Activated T-helper 1 cell treated with anti-CD3 and anti-CD28 coated beads, Interleukin-12 subunit alpha, Interleukin-12 subunit beta, Interleukin-2, Interleukin-4 antibody, amounts not matched to agents 30 ng/mL and 10 ng/mL and 1 ng/mL, durations not matched to agents 14 hours and 24 hours and 36 hours (primary cell): ENCODE data around the gene EXOC6B. TPM values are rescaled to one million over a fixed set of nuclear protein-coding genes. Genes with fewer than 3 reads are reported as not detected.
"Not testable (repeated sequence)": the region's sequence is repeated elsewhere in the genome, so short reads cannot be mapped to it uniquely, and the experiment has no call there.

ENCODE experiments used
- DNase-seq: peaks from one replicate; pipeline ENCODE4 v3.0.0; 2021; ENCODE audit warnings: low spot score
- H3K27ac Mint-ChIP-seq: one replicate; pipeline ENCODE4 v1.8.0; 2021; ENCODE audit warnings: mild to moderate bottlenecking, mixed read lengths
- H3K27me3 Mint-ChIP-seq: one replicate; pipeline ENCODE4 v1.8.0; 2022; ENCODE audit warnings: mild to moderate bottlenecking, moderate library complexity, mixed read lengths; ENCODE audit not compliant: insufficient read depth
- H3K36me3 Mint-ChIP-seq: one replicate; pipeline ENCODE4 v1.8.0; 2021; ENCODE audit warnings: low read depth, mixed read lengths
- H3K4me1 Mint-ChIP-seq: one replicate; pipeline ENCODE4 v1.8.0; 2021; ENCODE audit warnings: low read depth, mixed read lengths
- H3K4me3 Mint-ChIP-seq: one replicate; pipeline ENCODE4 v1.8.0; 2021; ENCODE audit warnings: mild to moderate bottlenecking, moderate library complexity, mixed read lengths
- H3K9me3 Mint-ChIP-seq: one replicate; pipeline ENCODE4 v1.8.0; 2021; ENCODE audit warnings: mixed read lengths
- intact Hi-C: fragments of 100-400 bp; cut with micrococcal nuclease; formaldehyde crosslinking; loops from one replicate; pipeline ENCODE4 v1.15.1; 2024
- total RNA-seq: library from RNA; stranded (reverse); gene quantifications from 2 replicates; pipeline ENCODE4 v1.2.3, GENCODE V29; 2022

The EXOC6B gene
- total RNA-seq, 1 donor from 2014 or later, result 7.7 TPM

DNA sequence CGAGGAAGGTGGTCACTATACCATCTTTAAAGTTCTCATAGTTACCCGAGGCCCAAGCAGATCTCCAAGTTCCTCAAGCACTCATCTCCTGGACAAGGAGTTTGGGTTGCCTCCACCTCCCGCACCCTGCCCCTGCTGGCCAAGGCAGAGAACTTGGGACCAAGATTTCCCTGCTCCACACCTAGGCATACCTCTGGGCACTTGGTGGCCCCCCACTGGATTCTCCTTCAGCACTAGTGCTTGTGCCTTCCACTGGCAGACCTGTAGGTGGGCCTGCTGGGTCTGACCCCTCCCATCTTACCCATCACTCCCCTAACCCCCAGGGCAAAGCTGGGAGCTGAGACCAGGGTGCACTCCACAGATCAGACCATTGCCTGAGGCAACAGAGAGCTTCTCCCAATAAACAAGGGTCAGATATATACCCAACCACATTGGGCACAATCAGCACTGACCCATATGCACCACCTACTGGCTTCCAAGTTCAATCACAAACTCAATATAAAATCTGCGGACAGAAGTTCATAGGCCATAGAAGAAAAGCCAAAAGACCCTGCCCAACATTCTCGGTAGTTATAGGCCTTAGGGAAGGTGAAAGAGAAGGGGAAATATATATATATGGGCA, 244.2 kb downstream of the EXOC6B start:
- Mint-ChIP-seq H3K27ac (no peak overlapping the region), H3K27me3 (no peaks in the 10 kb centered on the region), H3K4me1 (no peaks in the 10 kb centered on the region), H3K9me3 (no peaks in the 10 kb centered on the region), H3K36me3 (no peaks in the 10 kb centered on the region), H3K4me3 (no peak overlapping the region)
- DNase-seq, result no peak
- intact Hi-C loops, result no loop called here

DNA sequence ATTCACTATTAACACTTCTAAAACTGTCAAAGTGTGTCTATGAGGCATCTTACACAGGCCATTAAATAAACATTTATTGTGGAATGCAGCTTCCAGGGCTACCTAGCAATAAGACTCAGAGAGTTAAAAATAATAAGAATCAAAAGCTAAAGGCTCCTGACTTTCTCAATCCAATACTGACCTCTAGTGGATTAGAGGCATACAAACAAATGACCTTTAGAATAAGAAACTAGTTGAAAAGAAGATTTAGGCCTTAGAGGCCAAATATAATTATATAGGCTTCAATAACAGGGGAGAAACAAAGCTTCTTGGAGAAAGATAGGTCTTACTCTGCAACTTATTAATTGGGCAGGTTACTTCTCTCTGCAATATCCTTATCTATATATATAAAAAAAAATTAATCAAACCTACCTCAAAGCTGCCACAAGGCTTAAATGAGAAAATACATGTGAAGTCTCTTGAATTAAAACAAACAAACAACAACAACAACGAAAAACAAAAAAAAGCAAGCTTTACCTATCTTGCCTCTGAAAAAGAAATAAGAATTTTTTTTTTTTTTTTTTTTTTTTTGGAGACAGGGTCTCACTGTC, 246.1 kb downstream of the EXOC6B start:
- no peak overlapping the region for H3K4me3 Mint-ChIP-seq
- no peaks in the 10 kb centered on the region for H3K9me3 Mint-ChIP-seq
- H3K4me1 Mint-ChIP-seq, result no peaks in the 10 kb centered on the region

DNA sequence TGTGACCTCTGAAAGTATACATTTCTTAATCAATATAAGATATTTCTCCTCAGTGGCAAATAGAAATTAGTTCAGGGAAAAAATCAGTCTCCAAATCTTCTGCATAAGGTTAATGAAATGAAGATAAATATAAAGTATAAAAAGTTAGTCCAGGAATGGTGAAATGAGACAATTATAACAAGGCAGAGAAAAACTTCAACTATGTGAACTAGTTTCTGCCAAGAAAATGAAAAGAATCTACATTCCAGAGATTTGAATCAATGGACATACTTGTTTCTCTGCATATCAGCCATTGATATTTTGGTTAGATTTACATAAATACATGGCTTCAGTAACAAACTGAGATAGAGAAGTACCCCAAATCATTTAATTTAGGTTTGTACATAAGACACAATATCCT, 249.0 kb downstream of the EXOC6B start:
- no peaks in the 10 kb centered on the region for H3K9me3 Mint-ChIP-seq
- no peaks in the 10 kb centered on the region for H3K4me1 Mint-ChIP-seq
- no peak for DNase-seq
- H3K27ac Mint-ChIP-seq, result no peak overlapping the region
- no peak overlapping the region for H3K4me3 Mint-ChIP-seq
- no peaks in the 10 kb centered on the region for H3K36me3 Mint-ChIP-seq
- intact Hi-C loops, result no loop called here
- no peaks in the 10 kb centered on the region for H3K27me3 Mint-ChIP-seq

More for the DNA sequence above, 246.1 kb downstream of the EXOC6B start:
- intact Hi-C loops, result loop anchor here (1.0 to 2.0 kb wide), 3 partner anchors 166 to 1035 kb away; no protein-coding TSS in a partner anchor
- no peak for DNase-seq
- Mint-ChIP-seq H3K27ac (no peak overlapping the region), H3K36me3 (no peaks in the 10 kb centered on the region), H3K27me3 (no peaks in the 10 kb centered on the region)

DNA sequence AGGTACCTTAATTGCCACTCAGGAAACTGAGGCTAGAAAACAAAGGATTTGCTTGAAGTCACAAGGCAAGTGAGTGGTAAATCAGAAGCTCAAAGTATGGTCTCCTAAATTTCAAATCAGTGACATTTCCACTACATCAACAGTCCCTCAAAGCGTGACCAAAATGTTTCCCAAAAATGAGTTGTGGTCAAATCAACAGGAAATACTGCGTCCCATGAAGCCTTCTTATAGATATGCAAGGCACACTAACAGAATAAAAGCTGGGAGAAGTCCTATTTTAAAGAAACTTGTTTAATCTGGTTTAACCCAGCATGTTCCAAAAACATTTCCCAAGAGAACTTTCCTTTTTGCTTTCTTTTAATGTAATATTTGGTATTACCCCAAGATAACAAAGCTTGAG, 249.4 kb downstream of the EXOC6B start:
- Mint-ChIP-seq H3K4me1 (no peaks in the 10 kb centered on the region), H3K36me3 (no peaks in the 10 kb centered on the region), H3K27ac (no peak overlapping the region), H3K27me3 (no peaks in the 10 kb centered on the region), H3K9me3 (no peaks in the 10 kb centered on the region), H3K4me3 (no peak overlapping the region)
- no peak for DNase-seq
- intact Hi-C loops, result no loop called here

DNA sequence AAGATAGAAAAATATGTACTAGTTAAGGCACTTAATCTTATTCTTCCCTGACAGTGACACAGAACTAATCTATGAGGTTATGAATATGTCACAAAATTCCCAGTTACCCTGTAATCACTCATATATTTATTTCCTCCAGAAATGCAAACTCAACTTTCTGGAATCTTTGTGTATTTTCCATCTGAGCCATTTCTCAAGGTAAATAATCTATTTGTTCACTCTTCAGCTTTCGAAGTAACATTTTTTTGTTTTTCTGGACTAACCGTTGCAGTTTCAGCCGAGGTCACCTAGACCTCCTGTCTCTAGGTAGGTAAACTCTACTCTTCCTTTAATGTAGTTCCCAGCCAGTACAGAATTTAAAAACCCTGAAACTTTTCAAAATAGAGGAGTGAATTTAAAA, 250.9 kb downstream of the EXOC6B start:
- H3K4me1 Mint-ChIP-seq, result no peaks in the 10 kb centered on the region
- H3K27me3 Mint-ChIP-seq, result peaks cover 4% of the 10 kb centered on the region
- intact Hi-C loops, result no loop called here
- H3K9me3 Mint-ChIP-seq, result no peaks in the 10 kb centered on the region
- H3K36me3 Mint-ChIP-seq, result no peaks in the 10 kb centered on the region
- H3K4me3 Mint-ChIP-seq, result no peak overlapping the region
- no peak for DNase-seq
- H3K27ac Mint-ChIP-seq, result no peak overlapping the region

DNA sequence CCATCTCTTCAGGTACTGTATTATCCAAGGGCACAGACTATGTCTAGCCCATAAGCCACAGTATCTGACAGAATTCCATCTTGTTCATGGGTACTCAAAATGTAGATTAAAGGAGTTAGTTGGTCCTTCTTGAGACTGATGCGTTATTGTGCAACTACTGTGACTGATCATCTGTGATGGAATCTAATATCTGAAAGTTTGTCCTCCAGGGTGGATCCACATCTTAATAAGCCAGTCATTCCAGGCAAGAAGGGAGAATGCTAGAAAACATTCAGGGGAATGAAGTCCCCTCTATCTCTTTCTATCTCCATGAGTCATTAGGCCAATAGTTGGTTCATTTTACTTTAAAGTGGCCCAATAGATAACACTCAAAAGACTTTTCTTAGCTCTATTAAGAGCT, 252.6 kb downstream of the EXOC6B start:
- no peak overlapping the region for H3K27ac Mint-ChIP-seq
- H3K4me1 Mint-ChIP-seq, result no peaks in the 10 kb centered on the region
- no peak for DNase-seq
- intact Hi-C loops, result no loop called here
- H3K9me3 Mint-ChIP-seq, result no peaks in the 10 kb centered on the region
- peaks cover 4% of the 10 kb centered on the region for H3K27me3 Mint-ChIP-seq
- no peaks in the 10 kb centered on the region for H3K36me3 Mint-ChIP-seq
- no peak overlapping the region for H3K4me3 Mint-ChIP-seq

DNA sequence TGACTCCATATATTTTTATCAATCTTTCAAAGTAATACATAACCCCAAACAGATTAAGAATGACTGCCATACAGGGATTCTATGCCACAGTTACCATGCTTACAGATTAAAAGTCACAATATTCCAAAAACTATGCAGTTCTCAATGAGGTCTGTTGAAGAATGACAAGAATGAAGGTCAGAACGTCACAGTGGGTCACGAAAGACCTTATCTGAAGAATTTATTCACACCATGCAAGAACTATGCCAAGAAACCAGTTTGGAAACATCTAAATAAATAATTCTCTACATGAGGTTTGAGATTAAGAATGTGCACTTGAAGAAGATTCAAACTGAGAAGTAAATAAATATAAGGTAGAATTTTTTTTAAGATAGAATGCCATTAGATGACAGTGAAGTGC, 253.3 kb downstream of the EXOC6B start:
- H3K4me3 Mint-ChIP-seq, result no peak overlapping the region
- peaks cover 4% of the 10 kb centered on the region for H3K27me3 Mint-ChIP-seq
- H3K36me3 Mint-ChIP-seq, result no peaks in the 10 kb centered on the region
- H3K27ac Mint-ChIP-seq, result no peak overlapping the region
- DNase-seq, result no peak
- intact Hi-C loops, result no loop called here
- no peaks in the 10 kb centered on the region for H3K9me3 Mint-ChIP-seq
- H3K4me1 Mint-ChIP-seq, result no peaks in the 10 kb centered on the region

DNA sequence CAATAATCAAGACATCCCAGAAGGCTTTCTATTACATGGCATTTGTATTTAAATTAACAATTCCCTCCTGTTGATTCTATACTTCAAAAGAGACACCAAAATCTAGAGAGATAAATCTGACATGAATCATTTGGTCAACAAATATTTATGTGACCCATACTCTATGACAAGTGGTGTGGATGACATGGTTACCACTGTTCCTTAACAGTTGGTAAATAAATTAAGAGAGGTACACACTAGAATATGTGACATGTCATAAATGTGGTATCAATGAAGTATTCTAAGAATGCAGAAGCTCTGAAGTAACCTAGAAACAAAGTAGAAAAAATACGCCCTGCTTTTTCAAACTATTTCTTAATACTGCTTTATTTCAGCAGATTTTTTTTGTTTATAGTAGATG, 255.4 kb downstream of the EXOC6B start:
- Mint-ChIP-seq H3K36me3 (no peaks in the 10 kb centered on the region), H3K4me1 (no peaks in the 10 kb centered on the region), H3K4me3 (no peak overlapping the region), H3K9me3 (no peaks in the 10 kb centered on the region), H3K27ac (no peak overlapping the region), H3K27me3 (peaks cover 4% of the 10 kb centered on the region)
- DNase-seq, result no peak
- intact Hi-C loops, result no loop called here

DNA sequence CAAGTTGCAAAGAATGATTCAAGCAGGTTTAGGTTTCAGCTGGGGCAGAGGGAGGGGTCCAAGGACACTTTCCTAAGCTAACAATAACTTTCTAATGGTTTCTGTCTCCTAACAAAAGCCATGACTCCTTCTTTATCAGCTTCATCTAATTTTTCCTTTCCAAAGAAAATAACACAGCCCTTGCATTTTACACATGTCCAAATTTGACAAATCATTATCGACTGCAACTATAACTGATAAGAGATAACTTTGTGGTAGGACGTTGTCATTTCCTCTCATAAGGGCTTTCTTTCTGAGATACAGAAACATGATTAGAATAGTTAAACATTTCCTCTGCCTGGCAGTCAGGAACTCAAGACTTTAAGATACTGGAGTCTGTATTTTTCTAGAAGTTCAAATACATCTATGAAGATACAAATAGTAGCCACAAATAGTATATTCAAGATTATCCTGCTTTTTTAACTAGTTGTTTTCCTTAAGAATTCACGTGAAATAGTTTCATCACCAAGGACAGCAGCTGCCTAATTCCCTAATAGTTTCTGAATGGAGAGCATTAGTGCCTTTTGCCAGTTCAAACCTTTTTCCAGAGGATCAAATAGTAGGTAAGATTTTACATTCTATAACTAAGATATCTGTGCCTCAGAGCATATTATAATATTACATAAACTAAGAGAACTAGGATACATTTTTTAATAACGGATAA, 263.2 kb downstream of the EXOC6B start:
- no peaks in the 10 kb centered on the region for H3K27me3 Mint-ChIP-seq
- no peak overlapping the region for H3K27ac Mint-ChIP-seq
- no peak overlapping the region for H3K4me3 Mint-ChIP-seq
- H3K9me3 Mint-ChIP-seq, result no peaks in the 10 kb centered on the region
- no peak for DNase-seq
- intact Hi-C loops, result no loop called here
- H3K4me1 Mint-ChIP-seq, result no peaks in the 10 kb centered on the region
- peaks cover 2% of the 10 kb centered on the region for H3K36me3 Mint-ChIP-seq

DNA sequence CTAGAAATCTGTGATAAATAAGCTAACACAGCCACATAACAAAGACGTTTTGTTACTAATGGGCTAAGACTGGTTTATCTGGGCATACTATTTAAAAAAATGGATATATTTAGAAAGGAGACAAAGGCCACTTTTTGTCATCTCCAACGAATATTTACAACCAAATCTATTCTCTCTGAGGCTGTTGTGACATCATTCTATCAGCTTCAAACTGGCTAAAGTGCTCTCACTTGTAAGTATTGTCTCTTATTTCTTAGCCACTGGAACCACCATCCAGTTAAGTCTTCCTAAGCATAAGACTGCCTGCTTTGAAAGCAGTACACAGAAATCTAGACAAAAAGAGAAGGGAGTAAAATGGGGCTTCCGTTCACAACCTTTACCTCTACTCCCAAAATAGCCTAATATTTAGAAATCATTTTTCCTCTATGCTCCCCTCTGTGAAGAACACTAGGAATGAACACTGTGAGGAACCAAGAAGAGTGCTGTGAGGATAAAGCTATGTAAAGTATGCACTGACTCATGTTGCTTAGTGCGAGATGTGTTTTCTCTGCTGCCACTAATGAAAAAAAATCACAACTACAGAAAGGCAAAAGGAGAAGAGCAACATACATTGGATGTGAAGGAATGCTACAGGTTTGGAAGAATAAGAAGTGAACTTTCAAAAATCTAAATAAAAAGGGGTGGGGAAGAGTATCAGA, 264.1 kb downstream of the EXOC6B start:
- Mint-ChIP-seq H3K4me1 (no peaks in the 10 kb centered on the region), H3K4me3 (no peak overlapping the region), H3K9me3 (no peaks in the 10 kb centered on the region), H3K27me3 (no peaks in the 10 kb centered on the region), H3K27ac (no peak overlapping the region), H3K36me3 (peaks cover 2% of the 10 kb centered on the region)
- no peak for DNase-seq
- intact Hi-C loops, result no loop called here

DNA sequence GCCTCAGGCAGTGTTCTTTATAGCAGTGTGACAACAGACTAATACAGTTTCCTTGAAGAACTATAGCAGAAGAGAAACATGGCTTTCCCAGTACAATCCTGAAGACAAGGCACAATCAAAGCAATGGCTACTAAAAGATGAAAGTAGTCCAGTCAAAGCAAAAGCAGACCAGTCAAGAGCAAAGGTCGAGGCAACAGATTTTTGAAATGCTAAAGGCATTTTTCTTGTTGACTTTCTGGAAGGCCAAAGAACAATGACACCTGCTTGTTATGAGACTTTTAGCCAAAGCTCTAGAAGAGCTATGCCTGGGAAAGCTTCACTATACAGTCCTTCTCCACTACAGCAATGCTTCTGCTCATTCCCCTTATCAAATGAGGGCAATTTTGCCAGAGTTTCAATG, 269.9 kb downstream of the EXOC6B start:
- Mint-ChIP-seq H3K27ac (no peak overlapping the region), H3K9me3 (no peaks in the 10 kb centered on the region)
- intact Hi-C loops, result no loop called here

DNA sequence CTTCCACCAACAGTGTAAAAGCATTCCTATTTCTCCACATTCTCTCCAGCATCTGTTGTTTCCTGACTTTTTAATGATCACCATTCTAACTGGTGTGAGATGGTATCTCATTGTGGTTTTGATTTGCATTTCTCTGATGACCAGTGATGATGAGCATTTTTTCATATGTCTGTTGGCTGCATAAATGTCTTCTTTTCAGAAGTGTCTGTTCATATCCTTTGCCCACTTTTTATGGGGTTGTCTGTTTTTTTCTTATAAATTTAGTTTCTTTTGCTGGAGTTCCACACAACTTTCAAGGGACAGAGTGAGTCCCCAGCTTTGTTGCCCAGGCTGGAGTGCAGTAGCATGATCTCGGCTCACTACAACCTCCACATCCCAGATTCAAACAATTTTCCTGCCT, 270.5 kb downstream of the EXOC6B start:
- intact Hi-C loops, H3K4me1 Mint-ChIP-seq, H3K9me3 Mint-ChIP-seq, H3K27ac Mint-ChIP-seq, H3K4me3 Mint-ChIP-seq, H3K36me3 Mint-ChIP-seq, DNase-seq, H3K27me3 Mint-ChIP-seq: not testable (repeated sequence)

More for the DNA sequence above, 269.9 kb downstream of the EXOC6B start:
- no peaks in the 10 kb centered on the region for H3K27me3 Mint-ChIP-seq
- no peak for DNase-seq
- no peaks in the 10 kb centered on the region for H3K4me1 Mint-ChIP-seq
- peaks cover 2% of the 10 kb centered on the region for H3K36me3 Mint-ChIP-seq
- no peak overlapping the region for H3K4me3 Mint-ChIP-seq

DNA sequence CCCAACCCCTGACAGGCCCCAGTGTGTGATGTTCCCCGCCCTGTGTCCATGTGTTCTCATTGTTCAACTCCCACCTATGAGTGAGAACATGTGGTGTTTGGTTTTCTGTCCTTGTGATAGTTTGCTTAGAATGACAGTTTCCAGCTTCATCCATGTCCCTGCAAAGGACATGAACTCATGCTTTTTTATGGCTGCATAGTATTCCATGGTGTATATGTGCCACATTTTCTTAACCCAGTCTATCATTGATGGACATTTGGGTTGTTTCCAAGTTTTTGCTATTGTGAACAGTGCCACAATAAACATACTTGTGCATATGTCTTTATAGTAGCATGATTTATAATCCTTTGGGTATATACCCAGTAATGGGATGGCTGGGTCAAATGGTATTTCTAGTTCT, 270.9 kb downstream of the EXOC6B start:
- H3K36me3 Mint-ChIP-seq, H3K27ac Mint-ChIP-seq, H3K27me3 Mint-ChIP-seq, intact Hi-C loops, H3K9me3 Mint-ChIP-seq, H3K4me3 Mint-ChIP-seq, H3K4me1 Mint-ChIP-seq, DNase-seq: not testable (repeated sequence)
